Astrocyte of the cerebellum (primary cell): ENCODE measurements around the gene HCN3.

Experiments used
- DNase-seq: peaks from one replicate; pipeline ENCODE4 v3.0.0-alpha.2; 2011; ENCODE audit warnings: low read depth
- H3K4me3 ChIP-seq: 2 replicates; pipeline ENCODE4 v1.5.1; 2011; ENCODE audit warnings: mild to moderate bottlenecking, low read depth, low read length, moderate library complexity
- CTCF ChIP-seq: IDR thresholded peaks from 2 replicates; pipeline ENCODE4 v1.5.1; 2012; ENCODE audit warnings: low read length, low read depth, moderate library complexity, mild to moderate bottlenecking; ENCODE audit errors: missing control alignments
- in situ Hi-C: cut with HindIII; loops from 2 replicates; pipeline ENCODE4 v1.10.0; 2017; ENCODE audit warnings: low sequenced_read_pairs

HCN3 gene

GRCh38 chr1:155321639-155322503, 44.6 kb downstream of the HCN3 start:
- peak overlapping the region; percentile 85 for H3K4me3 ChIP-seq
- in situ Hi-C loops: no loop called here
- TF ChIP-seq CTCF: no peak
- no peak for DNase-seq

GRCh38 chr1:155322571-155322952, 45.3 kb downstream of the HCN3 start:
- in situ Hi-C loops: no loop called here
- DNase-seq: no peak
- TF ChIP-seq CTCF: no peak
- peak overlapping the region; percentile 85 for H3K4me3 ChIP-seq

- DNase-seq: peak; percentile 49
- in situ Hi-C loops: no loop called here
- H3K4me3 ChIP-seq: peak overlapping the region; percentile 85
- TF ChIP-seq CTCF: peak; percentile 88
Measured at GRCh38 chr1:155322953-155323728, 45.9 kb downstream of the HCN3 start.

- in situ Hi-C loops: no loop called here
- peak; percentile 79 for DNase-seq
- peak overlapping the region; percentile 85 for H3K4me3 ChIP-seq
- no peak for TF ChIP-seq CTCF
Measured at GRCh38 chr1:155323729-155324036, 46.4 kb downstream of the HCN3 start.

- peak overlapping the region; percentile 85 for H3K4me3 ChIP-seq
- no peak for TF ChIP-seq CTCF
- peak; percentile 80 for DNase-seq
- in situ Hi-C loops: no loop called here
Measured at GRCh38 chr1:155324037-155324716, 46.9 kb downstream of the HCN3 start.
